HG03135 (cell line): ENCODE measurements around the gene PELI1.
A peak's percentile ranks its signal among the peaks of the same experiment; 100 is the strongest.
"Not testable (repeated sequence)": the region's sequence is repeated elsewhere in the genome, so short reads cannot be mapped to it uniquely, and the experiment has no call there.

Experiments
- ATAC-seq: cut with Tn5 transposase; IDR thresholded peaks from one replicate; pipeline ENCODE4 v1.9.1; 2021; ENCODE audit warnings: mild to moderate bottlenecking, moderate library complexity; ENCODE audit not compliant: unreplicated experiment

The PELI1 gene

GRCh38 chr2:64093341-64093740 lies 50.9 kb downstream of the PELI1 start:
- no peak for ATAC-seq

- ATAC-seq: peak; percentile 55
Observed at GRCh38 chr2:64092502-64092901, 51.7 kb downstream of the PELI1 start.

- no peak for ATAC-seq
Observed at GRCh38 chr2:64090264-64090663, 54.0 kb downstream of the PELI1 start.

GRCh38 chr2:64086347-64087082 lies 57.7 kb downstream of the PELI1 start:
- ATAC-seq: peak; percentile 51

- no peak for ATAC-seq
Observed at GRCh38 chr2:64085936-64086335, 58.3 kb downstream of the PELI1 start.

- ATAC-seq: no peak
Observed at GRCh38 chr2:64081046-64081445, 63.2 kb downstream of the PELI1 start.

- no peak for ATAC-seq
Observed at GRCh38 chr2:64080179-64080578, 64.0 kb downstream of the PELI1 start.

- ATAC-seq: not testable (repeated sequence)
Observed at GRCh38 chr2:64079688-64080087, 64.5 kb downstream of the PELI1 start.

GRCh38 chr2:64076828-64077227 lies 67.4 kb downstream of the PELI1 start:
- ATAC-seq: not testable (repeated sequence)

- ATAC-seq: not testable (repeated sequence)
Observed at GRCh38 chr2:64074616-64075015, 69.6 kb downstream of the PELI1 start.

GRCh38 chr2:64067326-64067725 lies 76.9 kb downstream of the PELI1 start:
- no peak for ATAC-seq

GRCh38 chr2:64065516-64065915 lies 78.7 kb downstream of the PELI1 start:
- no peak for ATAC-seq

GRCh38 chr2:64063924-64064331 lies 80.3 kb downstream of the PELI1 start:
- no peak for ATAC-seq

GRCh38 chr2:64063454-64063853 lies 80.8 kb downstream of the PELI1 start:
- no peak for ATAC-seq

- ATAC-seq: no peak
Observed at GRCh38 chr2:64062840-64063239, 81.4 kb downstream of the PELI1 start.

GRCh38 chr2:64059270-64059669 lies 85.0 kb downstream of the PELI1 start:
- ATAC-seq: no peak

- no peak for ATAC-seq
Observed at GRCh38 chr2:64056021-64056420, 88.2 kb downstream of the PELI1 start.

GRCh38 chr2:64054161-64054915 lies 89.9 kb downstream of the PELI1 start:
- ATAC-seq: no peak

- no peak for ATAC-seq
Observed at GRCh38 chr2:64052463-64053241, 91.6 kb downstream of the PELI1 start.

GRCh38 chr2:64049633-64050220 lies 94.5 kb downstream of the PELI1 start:
- ATAC-seq: peak; percentile 61

- no peak for ATAC-seq
Observed at GRCh38 chr2:64045938-64046337, 98.3 kb downstream of the PELI1 start.
